Duodenal mucosa (tissue), 2 donors: ENCODE measurements around the gene RFX3.

Experiments used
- H3K27ac ChIP-seq: one replicate; pipeline ENCODE4 v1.7.0; 2013; ENCODE audit warnings: low read depth, low read length
- H3K27me3 ChIP-seq, 2 donors: one replicate each; pipeline ENCODE4 v1.7.0; 2013; ENCODE audit warnings: low read length in 2 of 2, control low read depth in 1 of 2; ENCODE audit not compliant: insufficient read depth in 2 of 2, control insufficient read depth in 1 of 2
- H3K36me3 ChIP-seq, 2 donors: one replicate each; pipeline ENCODE4 v1.7.0; 2013; ENCODE audit warnings: low read length in 2 of 2, control low read depth in 1 of 2; ENCODE audit not compliant: insufficient read depth in 2 of 2, control insufficient read depth in 1 of 2
- H3K4me1 ChIP-seq, 2 donors: one replicate each; pipeline ENCODE4 v1.7.0; 2013; ENCODE audit warnings: low read length in 2 of 2, control low read depth in 1 of 2; ENCODE audit not compliant: insufficient read depth in 2 of 2, control insufficient read depth in 1 of 2
- H3K4me3 ChIP-seq, 2 donors: one replicate each; pipeline ENCODE4 v1.7.0; 2013; ENCODE audit warnings: low read length in 2 of 2, low read depth in 1 of 2
- H3K9ac ChIP-seq, 2 donors: one replicate each; pipeline ENCODE4 v1.7.0; 2013; ENCODE audit warnings: low read length in 2 of 2, low read depth in 1 of 2
- H3K9me3 ChIP-seq, 2 donors: one replicate each; pipeline ENCODE4 v1.7.0; 2013; ENCODE audit warnings: low read length in 2 of 2, control low read depth in 1 of 2; ENCODE audit not compliant: control insufficient read depth in 1 of 2

Gene RFX3

DNA sequence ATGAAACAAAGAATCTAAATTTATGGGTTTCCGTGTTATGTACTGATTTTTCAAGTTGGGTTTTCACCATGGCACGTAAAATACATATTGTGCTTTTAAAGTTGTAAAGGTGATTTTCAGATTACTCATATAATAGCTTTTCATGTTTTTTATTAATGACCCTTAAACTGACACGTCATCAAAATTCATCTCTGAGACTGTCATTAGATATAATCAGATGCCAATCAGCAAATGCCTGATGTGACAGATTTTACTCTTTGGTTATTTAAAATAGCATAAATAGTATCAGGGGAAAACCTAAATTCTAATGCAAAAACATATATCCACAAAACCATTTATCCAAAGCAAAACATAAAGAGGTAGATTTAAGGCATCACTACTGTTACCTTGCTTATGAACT is 11.0 kb downstream of the RFX3 start:
- Histone ChIP-seq H3K9me3 (no peaks in the 10 kb centered on the region), H3K4me1 (no peaks in the 10 kb centered on the region), H3K4me3 (no peak overlapping the region), H3K36me3 (no peaks in the 10 kb centered on the region), H3K27ac (no peak overlapping the region), H3K27me3 (no peaks in the 10 kb centered on the region), H3K9ac (no peak overlapping the region)

DNA sequence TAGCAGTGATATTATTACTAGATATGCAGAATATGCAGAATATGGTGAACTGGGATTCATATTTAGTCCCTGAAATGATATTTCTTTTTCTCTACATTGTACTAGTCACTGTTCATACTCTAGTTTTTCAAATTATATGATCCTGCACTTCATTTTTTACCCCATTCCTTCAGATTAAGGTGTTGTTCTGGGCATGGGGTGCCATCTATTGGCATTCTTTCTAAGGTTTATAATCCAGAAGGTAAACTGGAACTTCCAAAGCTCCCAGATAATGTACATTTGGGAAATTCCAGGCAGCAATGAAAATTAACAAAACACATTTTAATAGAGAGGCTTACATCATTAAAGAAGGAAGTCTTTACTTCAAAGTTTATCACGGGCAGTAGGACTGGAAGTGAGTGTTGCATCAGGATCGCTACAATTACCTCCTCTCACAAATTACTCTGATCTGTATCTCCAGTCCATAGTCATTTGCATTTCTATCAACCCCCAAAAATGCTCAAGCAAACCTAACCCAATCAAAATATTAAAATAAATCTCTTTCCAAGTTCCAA is 12.5 kb downstream of the RFX3 start:
- no peaks in the 10 kb centered on the region for H3K4me1 ChIP-seq
- no peaks in the 10 kb centered on the region for H3K36me3 ChIP-seq
- no peaks in the 10 kb centered on the region for H3K27me3 ChIP-seq
- H3K27ac ChIP-seq = no peak overlapping the region
- H3K4me3 ChIP-seq = no peak overlapping the region
- no peaks in the 10 kb centered on the region for H3K9me3 ChIP-seq
- H3K9ac ChIP-seq = no peak overlapping the region

- no peaks in the 10 kb centered on the region for H3K36me3 ChIP-seq
- no peaks in the 10 kb centered on the region for H3K9me3 ChIP-seq
- no peaks in the 10 kb centered on the region for H3K27me3 ChIP-seq
- H3K4me3 ChIP-seq = no peak overlapping the region
- H3K27ac ChIP-seq = no peak overlapping the region
- no peaks in the 10 kb centered on the region for H3K4me1 ChIP-seq
- no peak overlapping the region for H3K9ac ChIP-seq
Measured at GRCh38 chr9:3511551-3511950, 14.2 kb downstream of the RFX3 start.

DNA sequence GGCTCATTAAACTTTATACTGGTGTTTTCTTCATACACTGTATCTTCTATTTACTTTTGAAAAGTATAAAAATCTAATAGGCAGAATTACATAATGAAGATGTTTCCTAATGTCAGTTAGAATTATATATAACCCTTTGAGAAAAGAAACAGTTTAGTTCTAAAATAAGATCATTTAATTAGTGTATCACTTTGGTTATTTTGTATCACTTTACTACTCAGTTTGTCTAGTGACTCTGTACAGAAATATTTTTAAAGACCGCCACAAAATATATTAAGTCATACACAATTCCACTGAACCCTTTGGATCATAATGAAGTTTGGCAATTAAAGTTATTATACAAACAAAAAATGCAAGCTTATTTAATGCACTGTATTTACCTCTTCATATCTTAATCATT is 15.0 kb downstream of the RFX3 start:
- no peak overlapping the region for H3K27ac ChIP-seq

GRCh38 chr9:3509926-3510325 is 15.9 kb downstream of the RFX3 start:
- Histone ChIP-seq H3K27ac (no peak overlapping the region), H3K9ac (no peak overlapping the region), H3K36me3 (no peaks in the 10 kb centered on the region), H3K27me3 (no peaks in the 10 kb centered on the region), H3K4me3 (no peak overlapping the region), H3K9me3 (no peaks in the 10 kb centered on the region), H3K4me1 (no peaks in the 10 kb centered on the region)

More for the DNA sequence above, 15.0 kb downstream of the RFX3 start:
- no peaks in the 10 kb centered on the region for H3K4me1 ChIP-seq
- H3K36me3 ChIP-seq = no peaks in the 10 kb centered on the region
- no peaks in the 10 kb centered on the region for H3K27me3 ChIP-seq
- H3K9me3 ChIP-seq = no peaks in the 10 kb centered on the region
- no peak overlapping the region for H3K4me3 ChIP-seq
- no peak overlapping the region for H3K9ac ChIP-seq

DNA sequence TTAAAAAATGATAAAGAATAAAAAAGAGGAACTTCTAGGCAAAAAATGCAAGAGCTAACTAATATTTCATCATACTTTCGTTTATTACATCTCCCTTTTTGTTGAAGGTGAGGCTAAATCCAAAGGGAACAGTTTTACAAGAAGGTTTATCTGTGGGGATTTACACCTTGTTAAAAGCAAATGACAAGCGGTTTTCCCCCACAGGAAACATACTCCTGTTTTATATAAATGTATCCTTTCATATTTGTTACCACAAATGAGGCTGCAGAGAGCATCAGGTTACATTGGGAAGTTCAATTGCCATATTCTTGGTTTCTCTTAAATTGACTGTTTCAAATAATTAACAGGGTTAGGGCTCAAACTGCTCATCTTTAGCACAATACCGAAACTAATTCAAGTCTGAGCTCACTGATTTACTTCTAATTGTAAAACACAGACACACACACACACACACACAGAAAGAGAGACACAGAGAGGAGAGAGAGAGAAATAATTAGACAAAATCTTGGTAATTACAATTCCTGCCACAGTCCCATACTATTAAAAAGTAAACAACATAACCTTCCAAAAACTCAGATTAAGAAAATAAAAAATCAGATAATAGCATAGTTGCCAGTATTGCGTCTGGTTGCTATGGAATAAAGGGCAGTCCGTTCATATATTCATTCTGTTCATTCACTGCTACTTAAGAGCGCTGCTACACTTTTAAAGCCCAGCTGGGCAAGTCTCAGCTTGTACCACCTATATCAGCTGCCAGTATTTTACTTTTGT is 17.1 kb downstream of the RFX3 start:
- Histone ChIP-seq H3K9me3 (no peaks in the 10 kb centered on the region), H3K36me3 (no peaks in the 10 kb centered on the region), H3K4me1 (no peaks in the 10 kb centered on the region), H3K27ac (no peak overlapping the region), H3K9ac (no peak overlapping the region), H3K4me3 (no peak overlapping the region), H3K27me3 (no peaks in the 10 kb centered on the region)

DNA sequence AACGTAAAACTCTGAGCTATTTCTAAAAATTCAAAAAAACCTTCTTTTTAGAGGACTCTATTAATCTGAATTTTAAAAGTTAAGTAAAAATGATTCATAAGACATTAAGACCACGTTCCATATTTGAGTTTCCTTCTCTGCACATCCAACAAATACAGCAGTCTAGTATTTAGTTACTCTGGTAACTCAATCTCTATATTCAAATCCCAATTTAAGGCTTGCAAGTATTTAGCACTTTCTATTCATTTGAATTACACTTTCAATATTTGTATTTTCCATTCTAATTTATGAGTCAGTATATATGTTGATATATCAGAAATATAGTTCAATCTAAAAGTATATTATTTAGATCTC is 17.7 kb downstream of the RFX3 start:
- H3K9ac ChIP-seq = no peak overlapping the region
- no peaks in the 10 kb centered on the region for H3K36me3 ChIP-seq
- H3K27me3 ChIP-seq = no peaks in the 10 kb centered on the region
- H3K4me3 ChIP-seq = no peak overlapping the region
- H3K9me3 ChIP-seq = no peaks in the 10 kb centered on the region
- H3K4me1 ChIP-seq = no peaks in the 10 kb centered on the region
- no peak overlapping the region for H3K27ac ChIP-seq

DNA sequence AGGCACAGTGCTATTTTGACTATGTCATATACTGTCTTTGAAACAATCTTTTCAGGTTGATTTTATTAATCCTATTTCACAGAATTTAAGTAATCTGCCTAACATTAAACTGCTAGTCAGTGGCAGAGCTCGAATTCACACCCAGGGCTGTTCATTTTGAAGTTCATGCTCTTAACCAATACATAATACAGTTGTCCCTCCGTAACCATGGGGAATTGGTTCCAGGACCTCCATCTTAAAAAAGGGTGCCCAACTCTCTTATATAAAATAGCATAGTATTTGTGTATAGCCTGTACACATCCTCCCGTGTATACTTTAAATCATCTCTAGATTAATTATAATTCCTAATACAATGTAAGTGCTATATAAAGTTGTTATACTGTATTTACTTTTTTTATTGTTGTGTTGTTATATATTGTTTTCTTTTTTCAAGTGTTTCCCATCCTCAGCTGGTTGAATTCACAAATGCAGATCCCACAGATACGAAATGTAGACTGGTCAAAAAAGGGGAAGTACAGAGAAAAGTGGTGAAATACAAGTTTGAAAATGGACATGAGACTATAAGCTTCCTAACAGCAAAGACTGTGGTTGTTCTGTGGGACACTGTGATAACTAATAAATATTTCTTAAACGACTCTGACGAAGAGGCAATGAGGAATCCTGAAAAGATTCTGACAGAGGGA is 18.3 kb downstream of the RFX3 start:
- H3K4me3 ChIP-seq = no peak overlapping the region

GRCh38 chr9:3506164-3506563 is 19.6 kb downstream of the RFX3 start:
- Histone ChIP-seq H3K27ac (no peak overlapping the region), H3K4me1 (no peaks in the 10 kb centered on the region), H3K9me3 (no peaks in the 10 kb centered on the region), H3K9ac (no peak overlapping the region), H3K36me3 (no peaks in the 10 kb centered on the region), H3K27me3 (no peaks in the 10 kb centered on the region), H3K4me3 (no peak overlapping the region)

More for the DNA sequence above, 18.3 kb downstream of the RFX3 start:
- Histone ChIP-seq H3K9me3 (no peaks in the 10 kb centered on the region), H3K9ac (no peak overlapping the region), H3K27ac (no peak overlapping the region), H3K27me3 (no peaks in the 10 kb centered on the region), H3K36me3 (no peaks in the 10 kb centered on the region), H3K4me1 (no peaks in the 10 kb centered on the region)

DNA sequence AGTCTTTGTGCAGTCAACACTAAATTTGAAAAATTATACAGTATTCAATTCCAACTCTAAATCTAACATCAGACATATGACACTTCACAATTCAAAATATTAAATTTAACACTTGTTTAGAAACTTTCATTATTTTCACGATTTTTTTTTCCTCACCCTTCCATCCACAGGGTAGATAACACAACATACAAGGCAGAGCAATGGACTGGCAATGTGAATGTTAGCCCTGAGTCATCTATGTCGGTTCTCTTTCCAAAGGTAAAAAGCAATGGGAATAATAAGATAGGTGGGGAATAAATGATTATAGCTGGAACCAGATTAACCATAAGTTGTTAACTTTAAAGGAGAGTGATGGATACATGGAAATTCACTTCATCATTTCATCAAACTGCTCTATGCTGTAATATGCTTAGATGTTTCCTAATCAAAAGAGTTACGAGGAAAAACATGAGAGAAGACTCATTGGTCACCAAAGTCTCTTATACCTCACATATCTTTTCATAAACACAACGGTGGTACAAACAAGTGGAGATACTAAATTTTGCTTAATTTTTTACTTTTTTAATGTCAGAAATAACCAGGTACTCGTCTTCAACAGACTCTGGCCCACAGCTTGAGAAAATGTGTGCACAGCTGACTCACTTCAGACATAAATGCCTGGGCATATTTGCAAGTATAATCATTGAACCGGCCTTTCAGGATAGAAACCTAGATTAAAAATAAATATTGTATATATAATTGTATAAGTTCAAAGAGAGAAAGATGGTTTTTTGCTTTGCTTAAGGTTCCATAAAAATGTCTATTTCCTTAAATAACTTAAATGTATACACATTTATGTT is 23.0 kb downstream of the RFX3 start:
- Histone ChIP-seq H3K4me1 (no peaks in the 10 kb centered on the region), H3K9me3 (no peaks in the 10 kb centered on the region), H3K27ac (no peak overlapping the region), H3K9ac (no peak overlapping the region), H3K27me3 (no peaks in the 10 kb centered on the region), H3K36me3 (no peaks in the 10 kb centered on the region), H3K4me3 (no peak overlapping the region)
